Mesendoderm (in vitro differentiated cells): ENCODE data around the gene ZBTB18.

Experiments used
- DNase-seq: peaks from one replicate; pipeline ENCODE4 v3.0.0; 2013
- H2AK5ac ChIP-seq: 2 replicates; pipeline ENCODE4 v1.6.1; 2013; ENCODE audit warnings: low read length, inconsistent platforms
- H2BK120ac ChIP-seq: 2 replicates; pipeline ENCODE4 v1.6.1; 2013; ENCODE audit warnings: low read depth, mild to moderate bottlenecking, low read length, moderate library complexity, mixed read lengths
- H2BK15ac ChIP-seq: replicated peaks from 2 replicates; pipeline ENCODE4 v1.6.1; 2013; ENCODE audit warnings: low read depth, mild to moderate bottlenecking, moderate library complexity
- H2BK5ac ChIP-seq: 2 replicates; pipeline ENCODE4 v1.6.1; 2013; ENCODE audit warnings: low read length, inconsistent platforms
- H3K18ac ChIP-seq: 2 replicates; pipeline ENCODE4 v1.6.1; 2013; ENCODE audit warnings: mild to moderate bottlenecking, low read length, mixed read lengths
- H3K23ac ChIP-seq: one replicate; pipeline ENCODE4 v1.6.1; 2013; ENCODE audit warnings: low read length
- H3K27ac ChIP-seq: 2 replicates; pipeline ENCODE4 v1.5.1; 2013; ENCODE audit warnings: low read depth, mild to moderate bottlenecking, inconsistent platforms, low read length, moderate library complexity
- H3K27me3 ChIP-seq: 2 replicates; pipeline ENCODE4 v1.6.1; 2013; ENCODE audit warnings: low read length, control low read depth, mild to moderate bottlenecking, inconsistent platforms; ENCODE audit not compliant: insufficient read depth, poor library complexity
- H3K36me3 ChIP-seq: 2 replicates; pipeline ENCODE4 v1.6.1; 2013; ENCODE audit warnings: low read length, inconsistent platforms; ENCODE audit not compliant: control insufficient read depth, insufficient read depth
- H3K4ac ChIP-seq: one replicate; pipeline ENCODE4 v1.6.1; 2013; ENCODE audit warnings: low read depth, mild to moderate bottlenecking, low read length, moderate library complexity
- H3K4me1 ChIP-seq: 2 replicates; pipeline ENCODE4 v1.6.1; 2013; ENCODE audit warnings: low read depth, low read length, inconsistent platforms; ENCODE audit not compliant: control insufficient read depth
- H3K4me2 ChIP-seq: 2 replicates; pipeline ENCODE4 v1.6.1; 2013; ENCODE audit warnings: low read length
- H3K4me3 ChIP-seq: 2 replicates; pipeline ENCODE4 v1.5.1; 2013; ENCODE audit warnings: mild to moderate bottlenecking, low read length
- H3K56ac ChIP-seq: one replicate; pipeline ENCODE4 v1.6.1; 2013; ENCODE audit warnings: low read length
- H3K79me1 ChIP-seq: 2 replicates; pipeline ENCODE4 v1.6.1; 2013; ENCODE audit warnings: low read length, inconsistent platforms
- H3K79me2 ChIP-seq: 2 replicates; pipeline ENCODE4 v1.6.1; 2013; ENCODE audit warnings: mild to moderate bottlenecking, low read length; ENCODE audit not compliant: control insufficient read depth, insufficient read depth
- H3K9ac ChIP-seq: 2 replicates; pipeline ENCODE4 v1.6.1; 2013; ENCODE audit warnings: low read length, inconsistent platforms
- H4K5ac ChIP-seq: one replicate; pipeline ENCODE4 v1.6.1; 2013; ENCODE audit warnings: low read length
- H4K8ac ChIP-seq: one replicate; pipeline ENCODE4 v1.6.1; 2013; ENCODE audit warnings: low read depth, mild to moderate bottlenecking, control low read depth, low read length, moderate library complexity
- WGBS: extraction: QIAGEN DNeasy Blood & Tissue Kit; methylation state at CpG from one replicate; pipeline ENCODE4 v1.1.7; 2013; ENCODE audit warnings: low lambda C conversion rate, missing lambda C conversion rate; ENCODE audit not compliant: insufficient coverage; ENCODE audit errors: extremely low coverage; 5-methylcytosine and 5-hydroxymethylcytosine counted together

Gene ZBTB18

DNA sequence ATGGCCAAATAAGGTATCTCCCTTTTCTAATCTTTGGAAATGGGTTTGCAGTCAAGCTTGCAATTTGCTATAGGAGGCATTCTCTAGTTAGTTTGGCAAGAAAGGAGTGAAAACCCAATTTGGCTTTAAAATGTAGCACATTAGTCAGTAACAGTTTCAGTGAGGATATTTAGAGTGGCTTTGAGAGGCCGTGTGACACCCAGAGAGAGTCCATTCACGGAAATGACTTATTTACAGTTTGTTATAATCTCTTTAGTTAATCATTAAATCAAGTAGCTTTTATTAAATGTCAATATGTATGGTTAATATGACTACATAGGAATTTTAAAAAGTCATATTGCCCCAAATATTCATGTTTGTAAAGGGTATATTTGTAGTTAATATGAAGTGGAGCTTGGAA, 9.6 kb downstream of the ZBTB18 start:
- Histone ChIP-seq H3K4me2 (no peak overlapping the region), H3K27me3 (no peaks in the 10 kb centered on the region), H3K79me2 (no peaks in the 10 kb centered on the region), H3K79me1 (peaks cover 2% of the 10 kb centered on the region), H2BK15ac (no peak overlapping the region), H3K4me1 (no peaks in the 10 kb centered on the region), H3K36me3 (no peaks in the 10 kb centered on the region), H2AK5ac (no peak overlapping the region), H3K23ac (no peak overlapping the region), H2BK120ac (no peak overlapping the region), H3K9ac (no peak overlapping the region), H4K8ac (no peak overlapping the region), H3K27ac (no peak overlapping the region), H2BK5ac (no peak overlapping the region), H3K4me3 (no peak overlapping the region), H3K4ac (no peak overlapping the region), H4K5ac (no peak overlapping the region), H3K18ac (no peak overlapping the region), H3K56ac (no peak overlapping the region)
- WGBS, result no CpG with 5 or more reads among the region's 2 CpGs
- DNase-seq, result no peak

DNA sequence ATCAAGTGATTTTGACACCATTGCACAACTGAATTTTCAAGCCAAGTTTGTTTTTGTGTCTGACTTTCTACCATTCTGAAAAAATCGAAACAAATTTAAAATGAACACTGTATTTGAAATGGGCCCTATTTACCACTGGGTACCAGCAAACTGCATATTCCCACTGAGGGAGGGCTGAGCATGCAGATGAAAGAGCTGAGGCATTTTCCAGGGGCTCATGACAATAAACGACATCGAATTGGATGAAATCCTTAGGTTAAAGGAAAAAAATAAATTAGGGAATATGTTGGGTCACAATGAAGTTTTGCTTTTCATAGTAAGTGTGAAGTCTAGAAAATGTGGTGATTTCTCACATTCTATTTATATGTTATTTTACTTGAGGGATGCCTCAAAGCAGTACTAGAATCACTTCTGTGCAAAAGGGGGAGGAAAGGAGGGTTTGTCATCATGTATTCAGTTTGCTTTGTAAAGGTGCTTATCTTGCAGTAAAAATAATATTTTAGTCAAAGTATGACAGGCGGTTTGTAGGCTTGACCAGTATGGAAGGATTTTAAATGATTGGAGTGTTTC, 11.2 kb downstream of the ZBTB18 start:
- no CpG with 5 or more reads among the region's 4 CpGs for whole genome bisulfite sequencing
- H2BK5ac ChIP-seq, result no peak overlapping the region

DNA sequence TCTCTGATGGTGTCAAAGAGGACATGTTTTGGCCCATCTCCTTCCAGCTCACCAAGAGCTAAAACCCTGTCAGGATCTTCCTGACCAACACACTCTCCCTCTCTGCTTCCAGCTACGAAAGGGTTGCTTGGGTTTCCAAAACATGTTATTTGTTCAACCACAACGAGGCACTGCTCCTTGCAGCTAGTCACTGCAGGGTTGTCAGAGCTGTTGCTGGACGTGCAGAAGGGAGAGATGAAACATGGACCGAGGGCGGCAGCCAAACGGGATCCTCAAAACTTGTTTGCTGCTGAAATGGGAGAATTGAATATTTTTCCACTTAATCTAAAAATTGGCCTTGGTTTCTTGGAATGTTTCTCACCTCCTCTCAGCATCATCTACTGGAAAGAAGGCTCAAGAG, 12.4 kb downstream of the ZBTB18 start:
- Histone ChIP-seq H3K4me1 (no peaks in the 10 kb centered on the region), H3K9ac (no peak overlapping the region), H3K4me2 (no peak overlapping the region), H2BK5ac (no peak overlapping the region), H4K8ac (no peak overlapping the region), H3K4ac (no peak overlapping the region), H3K56ac (no peak overlapping the region), H3K27ac (no peak overlapping the region), H4K5ac (no peak overlapping the region), H3K4me3 (no peak overlapping the region), H3K27me3 (no peaks in the 10 kb centered on the region), H3K79me1 (no peaks in the 10 kb centered on the region), H3K79me2 (no peaks in the 10 kb centered on the region), H2BK15ac (no peak overlapping the region), H2AK5ac (no peak overlapping the region), H3K18ac (no peak overlapping the region), H3K36me3 (no peaks in the 10 kb centered on the region), H3K23ac (no peak overlapping the region), H2BK120ac (no peak overlapping the region)
- DNase-seq, result no peak
- WGBS, result no CpG with 5 or more reads among the region's 6 CpGs

More for the DNA sequence above, 11.2 kb downstream of the ZBTB18 start:
- Histone ChIP-seq H3K4me1 (no peaks in the 10 kb centered on the region), H2BK15ac (no peak overlapping the region), H2AK5ac (no peak overlapping the region), H3K4me2 (no peak overlapping the region), H3K23ac (no peak overlapping the region), H3K79me1 (no peaks in the 10 kb centered on the region), H3K18ac (no peak overlapping the region), H3K79me2 (no peaks in the 10 kb centered on the region), H4K8ac (no peak overlapping the region), H3K4me3 (no peak overlapping the region), H3K56ac (no peak overlapping the region), H3K4ac (no peak overlapping the region), H3K9ac (no peak overlapping the region), H3K36me3 (no peaks in the 10 kb centered on the region), H2BK120ac (no peak overlapping the region), H3K27me3 (no peaks in the 10 kb centered on the region), H3K27ac (no peak overlapping the region), H4K5ac (no peak overlapping the region)
- DNase-seq, result no peak

DNA sequence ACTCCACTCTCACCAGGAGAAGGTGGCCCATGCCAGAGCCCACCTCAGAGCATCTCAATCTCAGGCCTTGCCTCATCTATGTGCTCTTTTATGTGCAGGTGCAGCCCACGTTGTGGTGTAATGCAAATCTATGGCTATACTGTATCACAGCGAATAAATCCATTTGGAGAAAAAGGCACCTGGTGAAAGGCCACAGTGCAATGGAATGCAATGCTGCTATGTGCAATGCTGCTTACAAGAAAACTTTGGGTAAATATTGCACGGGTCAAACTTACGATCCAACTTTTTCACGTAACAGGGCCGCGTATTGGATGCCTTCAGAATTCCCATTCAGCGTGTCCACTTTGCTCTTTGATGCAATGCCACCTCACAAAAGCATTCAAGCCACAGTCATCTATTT, 13.5 kb downstream of the ZBTB18 start:
- H3K4me2 ChIP-seq, result no peak overlapping the region
- H3K18ac ChIP-seq, result no peak overlapping the region
- H3K27ac ChIP-seq, result no peak overlapping the region
- H3K56ac ChIP-seq, result no peak overlapping the region
- no peak overlapping the region for H4K5ac ChIP-seq
- H3K4me1 ChIP-seq, result no peaks in the 10 kb centered on the region
- H3K9ac ChIP-seq, result no peak overlapping the region
- no peak overlapping the region for H3K23ac ChIP-seq
- H3K79me2 ChIP-seq, result no peaks in the 10 kb centered on the region
- H3K4me3 ChIP-seq, result no peak overlapping the region
- no peak overlapping the region for H2BK120ac ChIP-seq
- no CpG with 5 or more reads among the region's 8 CpGs for WGBS
- no peak overlapping the region for H3K4ac ChIP-seq
- no peaks in the 10 kb centered on the region for H3K27me3 ChIP-seq
- no peak overlapping the region for H4K8ac ChIP-seq
- H2BK5ac ChIP-seq, result no peak overlapping the region
- no peaks in the 10 kb centered on the region for H3K79me1 ChIP-seq
- H2BK15ac ChIP-seq, result no peak overlapping the region
- DNase-seq, result no peak
- H2AK5ac ChIP-seq, result no peak overlapping the region
- H3K36me3 ChIP-seq, result no peaks in the 10 kb centered on the region

DNA sequence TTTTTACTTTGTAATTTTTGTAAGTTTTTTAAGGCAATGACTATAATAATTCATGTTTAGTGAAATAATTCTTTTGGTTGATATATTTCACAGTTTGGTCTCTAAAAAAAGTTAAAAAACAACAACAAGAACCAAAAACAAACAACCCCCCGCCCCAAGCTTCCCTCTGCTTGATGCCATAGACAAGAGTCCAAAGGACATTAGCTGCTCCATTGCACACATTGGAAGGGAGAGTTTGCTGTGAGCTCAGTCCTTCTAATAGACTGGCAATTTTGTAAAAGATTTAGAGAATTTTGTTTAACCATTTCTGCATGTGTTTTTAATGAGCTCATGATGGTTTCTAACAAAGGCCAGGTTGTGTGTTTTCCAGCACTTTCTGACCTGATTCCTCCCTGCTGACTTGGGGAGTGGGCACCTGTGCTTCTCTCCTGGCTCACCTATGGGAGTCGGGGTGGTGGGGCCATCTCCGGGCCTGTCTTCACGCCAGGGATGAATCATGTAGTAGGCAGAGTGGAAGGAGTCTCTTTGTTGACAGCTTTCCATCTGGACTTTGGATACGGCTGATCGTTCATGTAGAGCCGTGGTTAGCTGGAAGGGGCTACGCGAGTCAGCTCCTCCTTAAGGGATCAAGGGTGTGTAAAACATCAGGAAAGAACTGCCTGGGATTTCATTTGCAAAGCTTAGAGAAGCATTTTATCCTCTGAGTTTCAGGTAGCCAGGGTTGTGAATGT, 14.1 kb downstream of the ZBTB18 start:
- no peak overlapping the region for H4K8ac ChIP-seq
- no CpG with 5 or more reads among the region's 9 CpGs for WGBS
- H4K5ac ChIP-seq, result no peak overlapping the region

GRCh38 chr1:244065960-244066388, 14.9 kb downstream of the ZBTB18 start:
- Histone ChIP-seq H2AK5ac (no peak overlapping the region), H4K8ac (no peak overlapping the region), H3K4ac (no peak overlapping the region), H2BK120ac (no peak overlapping the region), H2BK5ac (no peak overlapping the region), H3K23ac (no peak overlapping the region), H3K56ac (no peak overlapping the region), H3K36me3 (no peaks in the 10 kb centered on the region), H3K18ac (no peak overlapping the region), H3K27me3 (no peaks in the 10 kb centered on the region), H3K4me1 (no peaks in the 10 kb centered on the region), H4K5ac (no peak overlapping the region), H3K9ac (no peak overlapping the region), H3K4me3 (no peak overlapping the region), H3K79me1 (no peaks in the 10 kb centered on the region), H3K79me2 (no peaks in the 10 kb centered on the region), H3K27ac (no peak overlapping the region), H2BK15ac (no peak overlapping the region), H3K4me2 (no peak overlapping the region)
- WGBS, result 100% methylated on average over 1 of the region's 4 CpGs
- no peak for DNase-seq

More for the DNA sequence above, 14.1 kb downstream of the ZBTB18 start:
- Histone ChIP-seq H3K18ac (no peak overlapping the region), H3K4me3 (no peak overlapping the region), H3K9ac (no peak overlapping the region), H3K27ac (no peak overlapping the region), H2BK15ac (no peak overlapping the region), H2AK5ac (no peak overlapping the region), H3K4ac (no peak overlapping the region), H3K79me2 (no peaks in the 10 kb centered on the region), H3K56ac (no peak overlapping the region), H2BK5ac (no peak overlapping the region), H2BK120ac (no peak overlapping the region), H3K36me3 (no peaks in the 10 kb centered on the region), H3K4me2 (no peak overlapping the region), H3K79me1 (no peaks in the 10 kb centered on the region), H3K27me3 (no peaks in the 10 kb centered on the region), H3K4me1 (no peaks in the 10 kb centered on the region), H3K23ac (no peak overlapping the region)
- no peak for DNase-seq
